B cell (primary cell): ENCODE results near the gene SAP130. TPM values are rescaled to one million over a fixed set of nuclear protein-coding genes. Genes with fewer than 3 reads are reported as not detected.

Experiments used
- ATAC-seq: fragments of 200-7000 bp; cut with Tn5 transposase; one replicate; pipeline ENCODE4 v1.10.0; 2021; ENCODE audit warnings: low read depth, mild to moderate bottlenecking, moderate number of reproducible peaks, moderate library complexity
- CTCF ChIA-PET: fragments of 350-600 bp; sonication (Branson Sonifier 250); formaldehyde crosslinking; loops from one replicate; lab custom pipeline; 2021; ENCODE audit warnings: antibody characterized with exemption, inconsistent platforms; lab: Charles Lee
- POLR2A ChIA-PET: fragments of 350-600 bp; sonication (Branson Sonifier 250); formaldehyde crosslinking; loops from one replicate; lab custom pipeline; 2021; ENCODE audit warnings: antibody characterized with exemption; lab: Charles Lee
- DNase-seq: peaks from one replicate; pipeline ENCODE4 v3.0.0; 2013
- H2AFZ ChIP-seq: 2 replicates; pipeline ENCODE4 v1.6.1; 2012; ENCODE audit warnings: mild to moderate bottlenecking, low read depth, low read length; ENCODE audit not compliant: insufficient read depth, poor library complexity, severe bottlenecking
- H3K27ac ChIP-seq, 2 donors: 1 replicate in 1 of 2; 2 replicates in 1 of 2; pipeline ENCODE4 v1.5.1; 2012 to 2013; ENCODE audit warnings: low read length in 2 of 2, mild to moderate bottlenecking in 2 of 2, moderate library complexity in 1 of 2
- H3K27me3 ChIP-seq, 4 experiments: fragments of 200-600 bp in 1 of 4; sonication (generic) in 1 of 4; replicated peaks in 1 of 4; 1 replicate in 2 of 4; 2 replicates in 2 of 4; pipeline versions ENCODE4 v1.6.1 to v1.7.0; 2013 to 2016; ENCODE audit warnings: low read length in 3 of 4, mild to moderate bottlenecking in 2 of 4, mixed read lengths in 1 of 4, moderate library complexity in 1 of 4; ENCODE audit not compliant: insufficient read depth in 4 of 4, control insufficient read depth in 3 of 4; ENCODE audit errors: control extremely low read depth in 1 of 4
- H3K36me3 ChIP-seq, 2 experiments: replicated peaks in 1 of 2; 1 replicate in 1 of 2; 2 replicates in 1 of 2; pipeline versions ENCODE4 v1.6.1 to v1.7.1; 2013; ENCODE audit warnings: low read length in 1 of 2; ENCODE audit not compliant: insufficient read depth in 2 of 2, control insufficient read depth in 1 of 2; ENCODE audit errors: control extremely low read depth in 1 of 2, extremely low read depth in 1 of 2
- H3K4me1 ChIP-seq, 2 donors: fragments of 200-600 bp in 1 of 2; sonication (generic) in 1 of 2; 1 replicate in 1 of 2; 2 replicates in 1 of 2; pipeline versions ENCODE4 v1.5.1 to v1.6.1; 2013 to 2017; ENCODE audit warnings: low read length in 2 of 2; ENCODE audit not compliant: control insufficient read depth in 2 of 2, insufficient read depth in 2 of 2
- H3K4me2 ChIP-seq: replicated peaks from 2 replicates; pipeline ENCODE3; 2012; ENCODE audit warnings: mild to moderate bottlenecking, low read depth, low read length; ENCODE audit not compliant: poor library complexity, severe bottlenecking
- H3K4me3 ChIP-seq, 5 experiments: fragments of 200-600 bp in 1 of 5; sonication (generic) in 1 of 5; 1 replicate in 3 of 5; 2 replicates in 2 of 5; pipeline versions ENCODE4 v1.5.1 to v1.7.0; 2011 to 2016; ENCODE audit warnings: low read length in 4 of 5, mild to moderate bottlenecking in 4 of 5, low read depth in 2 of 5, control low read depth in 1 of 5, moderate library complexity in 1 of 5; ENCODE audit not compliant: insufficient read depth in 1 of 5; ENCODE audit errors: control extremely low read depth in 1 of 5, extremely low read depth in 1 of 5
- H3K79me2 ChIP-seq: fragments of 200-600 bp; sonication (generic); one replicate; pipeline ENCODE4 v1.6.0; 2016; ENCODE audit warnings: low read length; ENCODE audit not compliant: control insufficient read depth, insufficient read depth
- H3K9ac ChIP-seq: fragments of 200-600 bp; sonication (generic); 2 replicates; pipeline ENCODE4 v1.6.1; 2017; ENCODE audit warnings: mild to moderate bottlenecking, low read length, moderate library complexity
- H3K9me3 ChIP-seq, 3 donors: one replicate each; pipeline versions ENCODE4 v1.6.1 to v1.7.1; 2013; ENCODE audit warnings: low read length in 2 of 3; ENCODE audit not compliant: control insufficient read depth in 2 of 3, insufficient read depth in 1 of 3; ENCODE audit errors: control extremely low read depth in 1 of 3
- H4K20me1 ChIP-seq: 2 replicates; pipeline ENCODE4 v1.6.0; 2012; ENCODE audit warnings: mild to moderate bottlenecking, low read length; ENCODE audit not compliant: insufficient read depth, control insufficient read depth, poor library complexity, severe bottlenecking
- H3K27ac Mint-ChIP-seq: one replicate; pipeline ENCODE4 v1.8.0; 2021; ENCODE audit warnings: mixed read lengths
- H3K27me3 Mint-ChIP-seq: one replicate; pipeline ENCODE4 v1.8.0; 2021; ENCODE audit warnings: mixed read lengths
- H3K4me1 Mint-ChIP-seq: one replicate; pipeline ENCODE4 v1.8.0; 2021; ENCODE audit warnings: mixed read lengths
- H3K4me3 Mint-ChIP-seq: one replicate; pipeline ENCODE4 v1.8.0; 2021; ENCODE audit warnings: mixed read lengths
- H3K9me3 Mint-ChIP-seq: one replicate; pipeline ENCODE4 v1.8.0; 2022; ENCODE audit warnings: mixed read lengths; ENCODE audit not compliant: insufficient read depth
- CTCF ChIP-seq: fragments of 200-600 bp; IDR thresholded peaks from one replicate; pipeline ENCODE4 v1.8.0; 2022; ENCODE audit warnings: antibody characterized with exemption, mild to moderate bottlenecking
- EZH2 ChIP-seq: IDR thresholded peaks from 2 replicates; pipeline ENCODE4 v1.6.1; 2012; ENCODE audit warnings: borderline replicate concordance, low read depth, mild to moderate bottlenecking, moderate library complexity, low read length; ENCODE audit not compliant: insufficient read depth, poor library complexity, severe bottlenecking
- WGBS: methylation state at CpG from one replicate; pipeline ENCODE4 v1.1.5; 2013; ENCODE audit warnings: missing lambda C conversion rate; ENCODE audit not compliant: insufficient coverage; 5-methylcytosine and 5-hydroxymethylcytosine counted together
- intact Hi-C: fragments of 100-400 bp; cut with micrococcal nuclease; formaldehyde crosslinking; loops from one replicate; pipeline ENCODE4 v1.10.0; 2022
- polyA plus RNA-seq: library from polyadenylated mRNA; depleted of rRNA; stranded (reverse); fragments of >200 nt; gene quantifications from 2 replicates; pipeline ENCODE4 v1.2.3, GENCODE V29; 2012
- total RNA-seq, 2 donors: library from RNA; stranded (reverse); fragments of 120-200 nt in 1 of 2; gene quantifications; 1 replicate in 1 of 2; 2 replicates in 1 of 2; pipeline versions ENCODE4 v1.2.3 to v1.2.4, GENCODE V29; 2013 to 2022

SAP130 gene
- total and polyA plus RNA-seq, 2 donors (not counting 1 experiment from before 2014, with no cell fraction given): 13.4 to 40.1 TPM

DNA sequence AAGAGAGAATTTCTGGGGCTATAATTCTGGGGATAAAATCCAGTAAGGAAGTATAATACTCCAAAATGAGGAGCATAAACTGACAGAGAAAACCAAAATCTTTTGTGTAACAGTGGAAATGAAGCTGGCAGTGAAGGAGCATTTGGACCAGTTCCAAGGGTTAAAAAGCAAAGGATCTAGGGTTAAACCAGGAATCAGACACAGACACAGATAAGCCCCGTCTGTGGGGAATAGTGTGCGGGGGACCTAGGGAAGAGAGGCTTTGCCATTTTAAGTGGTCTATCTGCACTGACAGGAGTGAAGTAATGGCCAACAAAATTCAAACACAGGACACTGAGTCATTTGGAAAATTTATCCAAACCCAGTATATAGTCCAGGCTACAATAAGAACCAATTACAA is 23.4 kb downstream of the SAP130 start:
- no peak overlapping the region for H3K4me3 ChIP-seq
- no peaks in the 10 kb centered on the region for H3K27me3 ChIP-seq
- H3K9me3 ChIP-seq: no peaks in the 10 kb centered on the region
- no peaks in the 10 kb centered on the region for H3K9me3 Mint-ChIP-seq
- POLR2A ChIA-PET: no interaction called here
- no peak overlapping the region for H3K4me2 ChIP-seq
- H2AFZ ChIP-seq: no peak overlapping the region
- no CpG with 5 or more reads among the region's 2 CpGs for WGBS
- no peak for TF ChIP-seq EZH2
- TF ChIP-seq CTCF: no peak
- no peak for DNase-seq
- H3K27ac ChIP-seq: no peak overlapping the region
- intact Hi-C loops: no loop called here
- H3K9ac ChIP-seq: no peak overlapping the region
- no peaks in the 10 kb centered on the region for H3K4me1 Mint-ChIP-seq
- H3K79me2 ChIP-seq: no peaks in the 10 kb centered on the region
- no peaks in the 10 kb centered on the region for H3K27me3 Mint-ChIP-seq
- CTCF ChIA-PET: no interaction called here
- no peak overlapping the region for H3K27ac Mint-ChIP-seq
- H3K36me3 ChIP-seq: peaks cover 16 to 76% of the 10 kb centered on the region in 2 experiments
- no peaks in the 10 kb centered on the region for H4K20me1 ChIP-seq
- no peak for ATAC-seq
- H3K4me1 ChIP-seq: no peaks in the 10 kb centered on the region
- H3K4me3 Mint-ChIP-seq: no peak overlapping the region

GRCh38 chr2:128003463-128003862 is 24.4 kb downstream of the SAP130 start:
- WGBS: 100% methylated on average over 3 of the region's 6 CpGs
- Histone ChIP-seq H3K36me3 (peaks cover 14 to 74% of the 10 kb centered on the region in 2 experiments), H4K20me1 (no peaks in the 10 kb centered on the region), H3K9me3 (no peaks in the 10 kb centered on the region), H3K27ac (no peak overlapping the region), H3K9ac (no peak overlapping the region), H2AFZ (no peak overlapping the region), H3K4me1 (no peaks in the 10 kb centered on the region), H3K27me3 (no peaks in the 10 kb centered on the region), H3K4me3 (no peak overlapping the region), H3K4me2 (no peak overlapping the region), H3K79me2 (no peaks in the 10 kb centered on the region)
- no peak for TF ChIP-seq EZH2
- intact Hi-C loops: no loop called here
- Mint-ChIP-seq H3K4me1 (no peaks in the 10 kb centered on the region), H3K4me3 (no peak overlapping the region), H3K27ac (no peak overlapping the region), H3K27me3 (no peaks in the 10 kb centered on the region), H3K9me3 (no peaks in the 10 kb centered on the region)
- no peak for ATAC-seq
- ChIA-PET POLR2A (no interaction called here), CTCF (no interaction called here)
- DNase-seq: no peak
